Measurements from ENCODE around the gene CREB5. TPM values are rescaled to one million over a fixed set of nuclear protein-coding genes. Genes with fewer than 3 reads are reported as not detected.
A peak's percentile ranks its signal among the peaks of the same experiment; 100 is the strongest.

CREB5 gene
- total and polyA plus RNA-seq, 10 donors: 0.88 to 56.8 (median 23.5) TPM

DNA sequence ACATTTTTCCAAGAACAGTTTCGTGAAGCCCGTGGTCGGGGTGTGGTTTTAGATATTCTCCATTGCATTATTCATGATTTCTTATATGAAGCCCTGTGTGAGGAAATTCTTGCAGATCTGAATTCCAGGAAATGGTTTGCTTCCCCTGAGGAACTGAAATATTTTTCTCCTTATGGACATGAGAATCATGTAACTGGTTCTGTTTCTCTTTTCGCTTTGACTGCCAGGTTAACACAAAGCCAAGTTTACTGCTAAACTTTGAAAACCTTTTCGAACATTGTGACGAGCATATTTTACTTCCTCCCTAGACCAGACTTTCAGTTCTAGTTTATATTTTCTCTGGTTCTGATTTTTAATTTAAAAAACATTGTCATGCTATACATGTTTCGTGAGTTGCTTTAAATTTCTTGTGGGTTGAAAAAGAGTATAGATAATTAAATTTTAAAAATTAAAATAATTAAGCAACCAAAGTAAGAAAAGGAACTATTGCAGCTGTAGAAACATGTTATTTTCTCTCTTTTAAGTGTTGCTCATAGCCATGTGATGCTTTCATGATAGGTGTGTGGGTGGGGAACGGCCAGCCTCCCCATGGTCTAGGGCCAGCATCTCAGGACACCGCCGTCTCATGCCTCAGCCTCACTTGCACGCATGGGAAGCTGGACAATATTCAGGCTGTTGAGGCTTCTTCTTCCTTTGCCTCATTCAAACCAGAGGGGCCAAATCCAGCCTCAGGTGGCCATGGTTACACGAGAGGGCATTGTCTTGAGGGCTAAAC lies 97.1 kb downstream of the CREB5 start:
- Histone ChIP-seq H3K9me3 (no peaks in the 10 kb centered on the region), H3K4me1 (peaks cover 0 to 12% (median 2%) of the 10 kb centered on the region in 6 donors), H3K27ac (peak overlapping the region in 3 of 8 donors; percentile 9 to 66 (median 37)), H3K36me3 (no peaks in the 10 kb centered on the region), H3K4me3 (no peak overlapping the region), H3K27me3 (replicated peaks in 1 of 7) (no peaks in the 10 kb centered on the region)
- intact Hi-C loops (cut with DNase I; ENCODE audit: low total_unique reads): no loop called here
- WGBS, 5 donors: 39 to 49% (median 43%) methylated on average over 12 of the region's 12 CpGs
- no peak for DNase-seq
- TF ChIP-seq POLR2A (IDR thresholded peaks at IDR 0.05): no peak
- TF ChIP-seq POLR2AphosphoS5 (IDR thresholded peaks at IDR 0.05): no peak
- TF ChIP-seq, protein P1, sequence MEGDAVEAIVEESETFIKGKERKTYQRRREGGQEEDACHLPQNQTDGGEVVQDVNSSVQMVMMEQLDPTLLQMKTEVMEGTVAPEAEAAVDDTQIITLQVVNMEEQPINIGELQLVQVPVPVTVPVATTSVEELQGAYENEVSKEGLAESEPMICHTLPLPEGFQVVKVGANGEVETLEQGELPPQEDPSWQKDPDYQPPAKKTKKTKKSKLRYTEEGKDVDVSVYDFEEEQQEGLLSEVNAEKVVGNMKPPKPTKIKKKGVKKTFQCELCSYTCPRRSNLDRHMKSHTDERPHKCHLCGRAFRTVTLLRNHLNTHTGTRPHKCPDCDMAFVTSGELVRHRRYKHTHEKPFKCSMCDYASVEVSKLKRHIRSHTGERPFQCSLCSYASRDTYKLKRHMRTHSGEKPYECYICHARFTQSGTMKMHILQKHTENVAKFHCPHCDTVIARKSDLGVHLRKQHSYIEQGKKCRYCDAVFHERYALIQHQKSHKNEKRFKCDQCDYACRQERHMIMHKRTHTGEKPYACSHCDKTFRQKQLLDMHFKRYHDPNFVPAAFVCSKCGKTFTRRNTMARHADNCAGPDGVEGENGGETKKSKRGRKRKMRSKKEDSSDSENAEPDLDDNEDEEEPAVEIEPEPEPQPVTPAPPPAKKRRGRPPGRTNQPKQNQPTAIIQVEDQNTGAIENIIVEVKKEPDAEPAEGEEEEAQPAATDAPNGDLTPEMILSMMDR (IDR thresholded peaks at IDR 0.05 in 8 of 11, conservative IDR thresholded peaks at IDR 0.05 in 3 of 11): no peak

DNA sequence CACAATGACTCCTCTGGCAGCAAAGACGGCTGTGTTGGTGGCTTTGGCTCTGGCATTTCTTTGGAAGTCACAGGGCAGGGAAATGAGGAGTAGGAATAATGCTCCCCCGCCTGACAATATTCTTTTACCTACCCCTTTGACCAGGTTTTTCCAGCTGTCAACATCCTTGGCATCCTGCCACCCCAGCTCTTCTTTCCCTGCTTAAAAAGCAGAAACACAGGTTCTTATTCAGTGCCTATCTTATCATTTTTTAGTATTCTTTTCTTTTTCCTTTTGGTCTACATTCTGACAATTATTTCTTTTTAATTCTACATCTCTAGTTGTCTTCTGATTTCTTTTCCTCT lies 97.7 kb downstream of the CREB5 start:
- no peak for DNase-seq
- no peak overlapping the region for H3K4me3 ChIP-seq
- intact Hi-C loops (cut with DNase I; ENCODE audit: low total_unique reads): no loop called here
- no peaks in the 10 kb centered on the region for H3K36me3 ChIP-seq
- TF ChIP-seq POLR2A (IDR thresholded peaks at IDR 0.05): no peak
- TF ChIP-seq, protein P1 (IDR thresholded peaks at IDR 0.05 in 8 of 11, conservative IDR thresholded peaks at IDR 0.05 in 3 of 11): no peak
- no peak for TF ChIP-seq POLR2AphosphoS5 (IDR thresholded peaks at IDR 0.05)
- H3K9me3 ChIP-seq: no peaks in the 10 kb centered on the region
- WGBS, 5 donors: 65 to 81% (median 69%) methylated on average over 2 of the region's 2 CpGs
- H3K27me3 ChIP-seq (replicated peaks in 1 of 7): no peaks in the 10 kb centered on the region
- H3K4me1 ChIP-seq: peaks cover 0 to 12% (median 2%) of the 10 kb centered on the region in 6 donors
- peak overlapping the region in 3 of 8 donors; percentile 9 to 66 (median 37) for H3K27ac ChIP-seq

DNA sequence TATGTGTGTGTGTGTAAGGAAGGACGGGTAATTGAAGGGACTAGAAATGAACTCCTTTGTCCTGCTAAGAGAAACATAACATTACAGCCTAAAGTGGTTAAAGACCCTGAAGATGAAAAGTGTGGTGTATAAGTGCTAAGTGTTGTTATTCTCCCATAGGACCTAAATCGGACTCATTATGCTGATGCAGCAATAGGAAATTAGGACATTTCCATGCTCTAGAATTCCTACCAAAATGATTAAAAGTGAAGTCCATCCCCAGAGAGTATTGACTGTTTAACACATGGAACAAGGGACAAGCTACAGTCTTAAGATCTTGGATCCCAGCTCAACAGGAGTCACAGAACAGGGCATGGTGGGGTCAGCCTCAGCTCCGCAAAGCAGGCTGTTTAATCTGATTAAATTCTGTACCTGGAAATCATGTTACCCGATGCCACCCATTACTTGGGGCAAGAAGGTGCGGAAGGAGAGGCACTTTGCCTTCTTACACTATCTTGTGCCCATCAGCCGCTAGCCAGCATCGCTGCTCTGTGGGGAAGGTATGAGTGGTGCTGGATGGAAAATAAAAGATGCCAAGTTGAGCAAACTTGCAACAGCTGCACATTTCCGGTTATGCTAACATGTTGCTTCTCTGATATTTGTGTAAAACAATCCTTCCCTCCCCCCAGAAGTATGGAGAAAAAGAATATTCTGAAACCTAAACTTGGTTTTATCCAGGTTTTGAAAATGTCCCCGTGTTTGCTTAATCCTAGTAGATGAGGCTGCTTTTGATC lies 100.5 kb downstream of the CREB5 start:
- intact Hi-C loops (cut with DNase I; ENCODE audit: low total_unique reads): no loop called here
- WGBS, 5 donors: 85 to 93% (median 86%) methylated on average over 9 of the region's 9 CpGs
- no peak overlapping the region for H3K4me3 ChIP-seq
- TF ChIP-seq POLR2A (IDR thresholded peaks at IDR 0.05) (no peak), POLR2AphosphoS5 (IDR thresholded peaks at IDR 0.05) (no peak)
- TF ChIP-seq, protein P1 (IDR thresholded peaks at IDR 0.05 in 8 of 11, conservative IDR thresholded peaks at IDR 0.05 in 3 of 11): no peak
- peaks cover 0 to 12% (median 2%) of the 10 kb centered on the region in 6 donors for H3K4me1 ChIP-seq
- H3K9me3 ChIP-seq: no peaks in the 10 kb centered on the region
- H3K36me3 ChIP-seq: no peaks in the 10 kb centered on the region
- DNase-seq: no peak
- no peaks in the 10 kb centered on the region for H3K27me3 ChIP-seq (replicated peaks in 1 of 7)
- H3K27ac ChIP-seq: no peak overlapping the region

Measured in spleen (tissue), 11 donors.